IPS-20b (cell line): Measurements from ENCODE around the gene CEP57L1.

Experiments
- H3K27ac ChIP-seq: one replicate; pipeline ENCODE4 v1.5.1; 2013; ENCODE audit warnings: low read length
- H3K27me3 ChIP-seq: 2 replicates; pipeline ENCODE4 v1.6.1; 2013; ENCODE audit warnings: mild to moderate bottlenecking, low read length, inconsistent platforms; ENCODE audit not compliant: insufficient read depth
- H3K36me3 ChIP-seq: 2 replicates; pipeline ENCODE4 v1.6.1; 2013; ENCODE audit warnings: low read depth, mild to moderate bottlenecking, inconsistent platforms, low read length, moderate library complexity; ENCODE audit not compliant: insufficient read depth
- H3K4me1 ChIP-seq: 2 replicates; pipeline ENCODE4 v1.6.1; 2013; ENCODE audit warnings: mild to moderate bottlenecking, control low read depth, inconsistent platforms, low read length, moderate library complexity; ENCODE audit not compliant: insufficient read depth
- H3K4me3 ChIP-seq: 2 replicates; pipeline ENCODE4 v1.5.1; 2013; ENCODE audit warnings: mild to moderate bottlenecking, low read length, inconsistent platforms
- H3K9ac ChIP-seq: 2 replicates; pipeline ENCODE4 v1.6.1; 2013; ENCODE audit warnings: low read depth, mild to moderate bottlenecking, inconsistent platforms, low read length, moderate library complexity
- H3K9me3 ChIP-seq: 2 replicates; pipeline ENCODE4 v1.6.1; 2013; ENCODE audit warnings: mild to moderate bottlenecking, low read depth, low read length, inconsistent platforms; ENCODE audit not compliant: insufficient read depth

Gene CEP57L1

DNA sequence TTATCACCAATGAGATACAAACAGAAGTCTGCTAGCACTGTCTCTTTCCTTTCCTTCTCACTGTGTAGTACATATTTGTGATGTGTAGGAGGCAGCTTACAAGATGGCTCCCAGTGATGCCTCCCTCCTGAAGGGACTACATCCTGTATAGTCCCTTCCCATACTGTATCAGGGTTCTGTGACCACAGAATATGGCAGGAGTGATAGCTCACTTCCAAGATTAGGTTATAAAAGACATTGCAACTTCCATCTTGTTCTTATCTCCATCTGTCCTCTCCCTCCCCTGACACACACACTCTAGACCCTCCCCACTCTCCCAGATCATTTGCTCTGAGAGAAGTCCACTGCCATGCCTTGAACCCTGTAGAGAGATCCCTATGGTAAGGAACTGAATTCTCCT, 38.6 kb upstream of the CEP57L1 start:
- Histone ChIP-seq H3K36me3 (no peaks in the 10 kb centered on the region), H3K4me1 (peaks cover 8% of the 10 kb centered on the region; the same call in 1 of the 2 replicates), H3K9me3 (no peaks in the 10 kb centered on the region), H3K9ac (no peak overlapping the region), H3K4me3 (no peak overlapping the region), H3K27ac (no peak overlapping the region), H3K27me3 (no peaks in the 10 kb centered on the region)

- H3K9me3 ChIP-seq = no peaks in the 10 kb centered on the region
- no peak overlapping the region for H3K27ac ChIP-seq
- no peak overlapping the region for H3K9ac ChIP-seq
Observed at GRCh38 chr6:109058620-109059019, 36.7 kb upstream of the CEP57L1 start.

DNA sequence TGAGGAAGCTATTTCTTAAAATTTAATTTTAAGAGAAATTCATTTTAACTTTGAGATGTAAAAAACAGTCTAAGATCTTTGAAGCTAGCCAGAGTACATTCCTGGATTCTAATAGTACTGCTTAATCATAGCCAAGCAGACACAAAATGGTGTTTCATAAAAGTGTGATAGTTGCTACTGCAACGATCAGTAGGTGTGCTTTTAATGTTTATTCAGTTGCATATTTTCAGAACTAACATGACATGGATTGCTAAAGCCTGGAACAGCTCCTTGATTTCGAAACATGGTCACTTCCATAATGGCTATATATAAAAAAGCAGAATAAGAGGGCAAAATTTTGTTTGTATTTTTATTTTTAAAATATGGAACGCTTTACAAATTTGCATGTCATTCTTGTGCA, 36.2 kb upstream of the CEP57L1 start:
- Histone ChIP-seq H3K4me1 (no peaks in the 10 kb centered on the region), H3K9me3 (no peaks in the 10 kb centered on the region), H3K27ac (no peak overlapping the region), H3K27me3 (no peaks in the 10 kb centered on the region), H3K9ac (no peak overlapping the region), H3K4me3 (no peak overlapping the region), H3K36me3 (no peaks in the 10 kb centered on the region)

More at GRCh38 chr6:109058620-109059019, 36.7 kb upstream of the CEP57L1 start:
- H3K27me3 ChIP-seq = no peaks in the 10 kb centered on the region
- H3K36me3 ChIP-seq = no peaks in the 10 kb centered on the region
- H3K4me3 ChIP-seq = no peak overlapping the region
- peaks cover 1% of the 10 kb centered on the region; the same call in 1 of the 2 replicates for H3K4me1 ChIP-seq

GRCh38 chr6:109059571-109060021, 35.7 kb upstream of the CEP57L1 start:
- Histone ChIP-seq H3K36me3 (no peaks in the 10 kb centered on the region), H3K9ac (no peak overlapping the region), H3K27me3 (no peaks in the 10 kb centered on the region), H3K9me3 (no peaks in the 10 kb centered on the region), H3K27ac (no peak overlapping the region), H3K4me1 (no peaks in the 10 kb centered on the region), H3K4me3 (no peak overlapping the region)

DNA sequence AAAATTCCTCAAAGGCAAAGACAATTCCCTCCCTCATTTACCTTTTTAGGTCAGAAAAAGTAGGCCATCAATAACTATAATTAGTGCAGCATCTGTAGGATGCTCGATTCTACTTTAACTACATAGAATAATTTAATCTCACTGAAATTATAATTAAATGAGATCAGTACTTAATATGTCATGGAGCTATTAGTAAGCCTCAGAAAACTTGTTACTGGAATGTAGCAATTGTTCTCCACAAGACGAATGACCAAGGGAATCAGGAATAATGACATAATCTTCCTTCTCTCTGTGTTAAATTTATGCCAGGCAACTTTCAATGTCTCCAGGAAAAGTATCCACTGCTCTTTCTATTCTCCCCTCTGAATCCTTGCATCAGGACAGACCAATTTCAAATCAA, 34.7 kb upstream of the CEP57L1 start:
- Histone ChIP-seq H3K36me3 (no peaks in the 10 kb centered on the region), H3K4me3 (no peak overlapping the region), H3K4me1 (no peaks in the 10 kb centered on the region), H3K9me3 (no peaks in the 10 kb centered on the region), H3K27me3 (no peaks in the 10 kb centered on the region), H3K9ac (no peak overlapping the region), H3K27ac (no peak overlapping the region)

- Histone ChIP-seq H3K9me3 (no peaks in the 10 kb centered on the region), H3K36me3 (no peaks in the 10 kb centered on the region), H3K9ac (no peak overlapping the region), H3K27ac (no peak overlapping the region), H3K4me3 (no peak overlapping the region), H3K27me3 (no peaks in the 10 kb centered on the region), H3K4me1 (no peaks in the 10 kb centered on the region)
Observed at GRCh38 chr6:109062216-109062615, 33.1 kb upstream of the CEP57L1 start.

- H3K27ac ChIP-seq = no peak overlapping the region
- no peaks in the 10 kb centered on the region for H3K4me1 ChIP-seq
- H3K9me3 ChIP-seq = no peaks in the 10 kb centered on the region
- no peak overlapping the region for H3K4me3 ChIP-seq
- no peak overlapping the region for H3K9ac ChIP-seq
- no peaks in the 10 kb centered on the region for H3K27me3 ChIP-seq
- H3K36me3 ChIP-seq = no peaks in the 10 kb centered on the region
Observed at GRCh38 chr6:109062767-109063352, 32.4 kb upstream of the CEP57L1 start.

DNA sequence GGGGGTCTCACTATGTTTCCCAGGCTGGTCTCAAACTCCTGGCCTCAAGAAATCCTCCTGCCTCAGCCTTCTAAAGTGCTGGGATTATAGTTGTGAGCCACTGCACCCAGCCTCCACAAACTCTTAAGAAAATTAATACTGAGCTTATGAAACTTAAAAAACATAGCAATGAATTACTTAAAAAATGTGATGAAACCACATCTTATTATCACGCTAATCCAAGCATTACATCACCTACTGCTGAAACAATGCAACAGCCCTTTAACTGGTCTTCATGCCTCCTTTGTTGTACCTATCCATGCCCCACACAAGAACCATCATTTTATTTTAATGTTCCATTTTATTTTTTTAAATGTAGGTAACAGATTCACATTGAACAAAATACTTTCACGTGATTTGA, 25.6 kb upstream of the CEP57L1 start:
- Histone ChIP-seq H3K4me1 (no peaks in the 10 kb centered on the region; the same call in 1 of the 2 replicates), H3K27me3 (no peaks in the 10 kb centered on the region), H3K36me3 (no peaks in the 10 kb centered on the region)

DNA sequence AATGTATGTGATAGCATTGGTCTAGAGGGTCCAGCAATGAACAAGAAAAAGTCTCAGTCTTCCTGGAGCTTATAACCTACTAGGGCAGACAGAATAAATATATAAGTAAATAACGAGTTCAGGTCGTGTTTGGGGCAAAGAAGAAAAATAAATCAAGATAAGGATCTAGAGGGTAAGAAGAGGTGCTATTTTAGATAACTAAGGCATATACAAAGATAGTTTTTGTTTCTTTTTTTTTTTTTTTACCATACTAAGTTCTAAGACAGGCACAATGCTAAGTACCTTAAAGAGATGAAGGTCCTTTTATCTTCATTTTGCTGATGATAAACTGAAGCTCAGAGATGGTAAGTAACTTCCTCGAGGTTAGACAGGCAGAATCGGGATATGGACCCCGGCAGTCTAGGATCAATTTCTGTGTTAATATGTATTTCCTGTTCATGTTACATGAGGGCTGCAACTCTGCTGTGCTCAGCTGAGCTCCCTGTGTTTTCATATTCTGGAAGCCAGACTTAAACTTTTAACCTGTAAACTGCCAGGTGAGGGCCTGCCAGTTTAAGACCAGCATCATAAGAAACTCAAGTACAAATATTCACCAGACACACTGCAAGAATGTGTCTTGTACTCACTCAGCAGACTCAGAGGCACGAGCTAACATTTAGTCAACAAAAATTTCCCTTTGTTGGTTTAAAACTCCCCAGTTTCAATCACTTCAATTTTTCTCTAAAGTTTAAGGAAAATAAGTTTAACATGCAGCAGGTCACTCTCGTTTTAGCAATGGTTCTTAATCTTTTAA, 24.0 kb upstream of the CEP57L1 start:
- Histone ChIP-seq H3K36me3 (no peaks in the 10 kb centered on the region), H3K9me3 (no peaks in the 10 kb centered on the region), H3K4me3 (no peak overlapping the region), H3K9ac (no peak overlapping the region), H3K27me3 (no peaks in the 10 kb centered on the region), H3K27ac (no peak overlapping the region), H3K4me1 (no peaks in the 10 kb centered on the region; the same call in 1 of the 2 replicates)

More for the DNA sequence above, 25.6 kb upstream of the CEP57L1 start:
- Histone ChIP-seq H3K27ac (no peak overlapping the region), H3K9ac (no peak overlapping the region), H3K4me3 (no peak overlapping the region), H3K9me3 (no peaks in the 10 kb centered on the region)

GRCh38 chr6:109073344-109074132, 21.8 kb upstream of the CEP57L1 start:
- H3K27ac ChIP-seq = no peak overlapping the region
- H3K4me3 ChIP-seq = no peak overlapping the region
- no peaks in the 10 kb centered on the region; the same call in 1 of the 2 replicates for H3K4me1 ChIP-seq
- no peak overlapping the region for H3K9ac ChIP-seq
- H3K9me3 ChIP-seq = no peaks in the 10 kb centered on the region
- H3K27me3 ChIP-seq = no peaks in the 10 kb centered on the region
- H3K36me3 ChIP-seq = no peaks in the 10 kb centered on the region

GRCh38 chr6:109074133-109074415, 21.2 kb upstream of the CEP57L1 start:
- Histone ChIP-seq H3K9me3 (no peaks in the 10 kb centered on the region), H3K9ac (no peak overlapping the region), H3K27me3 (no peaks in the 10 kb centered on the region), H3K36me3 (no peaks in the 10 kb centered on the region), H3K4me1 (no peaks in the 10 kb centered on the region; the same call in 1 of the 2 replicates), H3K4me3 (no peak overlapping the region), H3K27ac (no peak overlapping the region)
